ENCODE measurements around the gene FAIM2. TPM values are rescaled to one million over a fixed set of nuclear protein-coding genes. Genes with fewer than 3 reads are reported as not detected.

The FAIM2 gene
- polyA plus RNA-seq, 2 of the 4 experiments (the other 2 are of a cell fraction) = 0.23 TPM; not detected in 1

DNA sequence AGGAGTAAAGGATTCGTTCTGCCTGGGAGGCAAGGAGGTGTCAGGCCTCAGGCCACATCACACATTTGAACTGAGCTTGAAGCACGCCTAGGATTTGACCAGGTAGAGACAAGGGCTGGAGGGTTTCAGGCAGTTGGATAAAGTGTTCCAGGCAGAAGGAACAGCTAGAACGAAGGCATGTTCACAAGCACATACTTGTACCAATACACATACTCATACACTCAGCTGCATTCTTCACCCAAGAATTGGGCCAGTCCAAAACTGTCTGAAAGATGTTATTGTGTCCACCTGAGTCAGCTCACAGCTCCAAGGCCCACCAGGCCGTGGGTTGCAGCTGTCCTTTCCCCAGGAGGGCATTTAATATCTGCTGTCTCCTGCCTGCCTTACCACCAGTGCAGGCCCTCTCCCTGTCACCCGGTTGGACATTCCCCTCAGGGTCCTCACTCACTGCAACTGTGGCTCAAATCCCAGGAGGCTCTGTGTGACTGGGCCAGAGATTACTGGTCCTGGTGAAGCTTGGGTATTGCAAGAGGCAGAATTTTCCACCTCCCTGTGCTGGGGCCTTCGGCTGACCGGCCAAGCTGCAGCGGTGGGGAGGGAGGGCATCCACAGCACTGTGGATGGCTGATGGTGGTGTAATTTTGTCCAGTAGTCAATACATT is 34.1 kb upstream of the FAIM2 start (continued):
- TF ChIP-seq, protein P1, sequence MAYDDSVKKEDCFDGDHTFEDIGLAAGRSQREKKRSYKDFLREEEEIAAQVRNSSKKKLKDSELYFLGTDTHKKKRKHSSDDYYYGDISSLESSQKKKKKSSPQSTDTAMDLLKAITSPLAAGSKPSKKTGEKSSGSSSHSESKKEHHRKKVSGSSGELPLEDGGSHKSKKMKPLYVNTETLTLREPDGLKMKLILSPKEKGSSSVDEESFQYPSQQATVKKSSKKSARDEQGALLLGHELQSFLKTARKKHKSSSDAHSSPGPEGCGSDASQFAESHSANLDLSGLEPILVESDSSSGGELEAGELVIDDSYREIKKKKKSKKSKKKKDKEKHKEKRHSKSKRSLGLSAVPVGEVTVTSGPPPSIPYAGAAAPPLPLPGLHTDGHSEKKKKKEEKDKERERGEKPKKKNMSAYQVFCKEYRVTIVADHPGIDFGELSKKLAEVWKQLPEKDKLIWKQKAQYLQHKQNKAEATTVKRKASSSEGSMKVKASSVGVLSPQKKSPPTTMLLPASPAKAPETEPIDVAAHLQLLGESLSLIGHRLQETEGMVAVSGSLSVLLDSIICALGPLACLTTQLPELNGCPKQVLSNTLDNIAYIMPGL (CRISPR knock-in tag; IDR thresholded peaks at IDR 0.05; ENCODE audit: borderline replicate concordance) = no peak
- no peak for TF ChIP-seq GATA3 (IDR thresholded peaks at IDR 0.05; ENCODE audit: borderline replicate concordance)

DNA sequence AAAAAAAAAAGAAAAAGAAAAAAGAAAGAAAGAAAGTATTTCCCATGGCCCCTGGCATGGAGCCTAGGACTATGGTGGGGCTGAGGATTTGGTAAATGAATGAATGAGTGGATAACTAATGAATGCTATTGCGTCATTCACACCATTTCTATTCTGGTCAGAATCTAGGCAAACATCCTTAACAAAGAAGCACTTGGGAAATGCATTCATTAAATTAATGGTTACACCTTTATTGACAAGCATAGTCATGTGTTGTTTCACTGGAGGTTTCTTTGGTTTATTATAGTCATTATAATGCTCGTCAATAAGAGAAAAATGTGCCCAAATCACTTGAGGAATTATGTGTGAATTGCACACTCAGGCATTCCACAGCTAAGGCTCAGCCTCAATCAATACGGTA is 33.2 kb upstream of the FAIM2 start:
- peak in 1 of 2 experiments; percentile 48; a peak in 1 of 4 replicates for TF ChIP-seq CEBPB (IDR thresholded peaks at IDR 0.05)
- TF ChIP-seq, protein P2, sequence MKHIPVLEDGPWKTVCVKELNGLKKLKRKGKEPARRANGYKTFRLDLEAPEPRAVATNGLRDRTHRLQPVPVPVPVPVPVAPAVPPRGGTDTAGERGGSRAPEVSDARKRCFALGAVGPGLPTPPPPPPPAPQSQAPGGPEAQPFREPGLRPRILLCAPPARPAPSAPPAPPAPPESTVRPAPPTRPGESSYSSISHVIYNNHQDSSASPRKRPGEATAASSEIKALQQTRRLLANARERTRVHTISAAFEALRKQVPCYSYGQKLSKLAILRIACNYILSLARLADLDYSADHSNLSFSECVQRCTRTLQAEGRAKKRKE (CRISPR knock-in tag; IDR thresholded peaks at IDR 0.05; ENCODE audit: low read depth) = no peak
- no peak for TF ChIP-seq PHF8 (IDR thresholded peaks at IDR 0.05; ENCODE audit: borderline replicate concordance, low read depth)
- WGBS (ENCODE audit: missing lambda C conversion rate) = 64% methylated on average over 3 of the region's 3 CpGs
- no peaks in the 10 kb centered on the region for H3K9me3 ChIP-seq
- DNase-seq (ENCODE audit: low read depth in 1 of 2, low spot score in 1 of 2) = no peak
- ChIA-PET CTCF (interaction anchor here (1.7 to 2.7 kb wide), 4 partner anchors 8 to 133 kb away, joined by 4 to 18 read pairs (median 10); no protein-coding TSS in a partner anchor), POLR2A (no interaction called here)
- no peak overlapping the region for H3K27ac ChIP-seq
- H3K4me2 ChIP-seq = no peak overlapping the region
- FAIRE-seq = no peak
- H3K4me3 ChIP-seq = no peak overlapping the region
- H3K4me1 ChIP-seq = no peaks in the 10 kb centered on the region
- ATAC-seq = no peak

DNA sequence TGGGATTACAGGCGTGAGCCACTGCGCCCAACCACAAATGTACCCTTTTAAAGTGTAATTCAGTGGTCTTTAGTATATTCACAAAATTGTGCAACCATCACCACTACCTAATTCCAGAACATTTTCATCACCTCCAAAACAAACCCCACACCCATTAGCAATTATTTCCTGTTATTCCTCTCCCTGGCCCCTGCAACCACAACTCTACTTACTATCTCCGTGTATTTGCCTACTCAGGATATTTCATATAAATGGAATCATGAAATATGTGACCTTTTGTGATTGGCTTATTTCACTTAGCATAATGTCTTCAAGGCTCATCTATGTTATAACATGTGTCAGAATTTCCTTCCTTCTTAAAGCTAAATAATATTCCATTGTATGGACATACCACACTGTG is 30.8 kb upstream of the FAIM2 start:
- FAIRE-seq = no peak
- 91% methylated on average over 3 of the region's 3 CpGs for WGBS (ENCODE audit: missing lambda C conversion rate)
- ChIA-PET CTCF (interaction anchor here (5.9 kb wide), 1 partner anchor 11 kb away, joined by 45 read pairs; no protein-coding TSS in a partner anchor), POLR2A (no interaction called here)
- no peak overlapping the region for H3K4me3 ChIP-seq
- no peak overlapping the region for H3K4me2 ChIP-seq
- no peaks in the 10 kb centered on the region for H3K9me3 ChIP-seq
- ATAC-seq = no peak
- DNase-seq (ENCODE audit: low read depth in 1 of 2, low spot score in 1 of 2) = no peak
- H3K4me1 ChIP-seq = peaks cover 7% of the 10 kb centered on the region; the same call in 2 of the 3 replicates
- no peak overlapping the region for H3K27ac ChIP-seq
- TF ChIP-seq ZFP36 (IDR thresholded peaks at IDR 0.05; ENCODE audit: borderline replicate concordance, partially characterized antibody) (no peak), GATA3 (IDR thresholded peaks at IDR 0.05; ENCODE audit: borderline replicate concordance) (no peak), MAFK (IDR thresholded peaks at IDR 0.05; ENCODE audit: partially characterized antibody) (peak; percentile 26)

DNA sequence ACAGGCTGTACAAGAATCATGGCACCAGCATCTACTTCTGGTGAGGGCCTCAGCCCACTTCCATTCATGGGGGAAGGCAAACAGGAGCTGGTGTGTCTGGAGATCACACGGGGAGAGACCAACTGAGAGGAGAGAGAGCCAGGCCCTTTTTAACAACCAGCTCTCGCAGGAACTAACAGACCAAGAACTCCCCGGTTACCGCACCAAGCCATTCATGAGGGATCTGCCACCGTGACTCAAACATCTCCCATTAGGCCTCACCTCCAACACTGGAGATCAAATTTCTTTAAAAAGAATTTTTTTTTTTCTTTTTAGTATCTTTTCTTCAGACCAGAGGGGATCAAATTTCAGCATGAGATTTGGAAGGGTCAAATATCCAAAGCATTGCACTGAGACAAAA is 30.1 kb upstream of the FAIM2 start:
- ChIA-PET POLR2A (no interaction called here), CTCF (interaction anchor here (0.6 to 5.9 kb wide), 7 partner anchors 8 to 1935 kb away, joined by 3 to 45 read pairs (median 6); no protein-coding TSS in a partner anchor)
- no peak overlapping the region for H3K27ac ChIP-seq
- no peak for TF ChIP-seq CHD4 (IDR thresholded peaks at IDR 0.05; ENCODE audit: borderline replicate concordance)
- no peak for TF ChIP-seq CEBPB (IDR thresholded peaks at IDR 0.05)
- TF ChIP-seq ZSCAN20 (CRISPR knock-in tag; IDR thresholded peaks at IDR 0.05) = no peak
- no peak for TF ChIP-seq SREBF2 (IDR thresholded peaks at IDR 0.05)
- no peak for TF ChIP-seq HOXB5 (CRISPR knock-in tag; IDR thresholded peaks at IDR 0.05)
- no peak for TF ChIP-seq BHLHE40 (IDR thresholded peaks at IDR 0.05; ENCODE audit: low read depth, low read length)
- no peak overlapping the region for H3K4me2 ChIP-seq
- WGBS (ENCODE audit: missing lambda C conversion rate) = 85% methylated on average over 5 of the region's 5 CpGs
- H3K9me3 ChIP-seq = no peaks in the 10 kb centered on the region
- peaks cover 7% of the 10 kb centered on the region; the same call in 2 of the 3 replicates for H3K4me1 ChIP-seq
- no peak for FAIRE-seq
- DNase-seq (ENCODE audit: low read depth in 1 of 2, low spot score in 1 of 2) = no peak
- no peak overlapping the region for H3K4me3 ChIP-seq
- no peak for ATAC-seq

DNA sequence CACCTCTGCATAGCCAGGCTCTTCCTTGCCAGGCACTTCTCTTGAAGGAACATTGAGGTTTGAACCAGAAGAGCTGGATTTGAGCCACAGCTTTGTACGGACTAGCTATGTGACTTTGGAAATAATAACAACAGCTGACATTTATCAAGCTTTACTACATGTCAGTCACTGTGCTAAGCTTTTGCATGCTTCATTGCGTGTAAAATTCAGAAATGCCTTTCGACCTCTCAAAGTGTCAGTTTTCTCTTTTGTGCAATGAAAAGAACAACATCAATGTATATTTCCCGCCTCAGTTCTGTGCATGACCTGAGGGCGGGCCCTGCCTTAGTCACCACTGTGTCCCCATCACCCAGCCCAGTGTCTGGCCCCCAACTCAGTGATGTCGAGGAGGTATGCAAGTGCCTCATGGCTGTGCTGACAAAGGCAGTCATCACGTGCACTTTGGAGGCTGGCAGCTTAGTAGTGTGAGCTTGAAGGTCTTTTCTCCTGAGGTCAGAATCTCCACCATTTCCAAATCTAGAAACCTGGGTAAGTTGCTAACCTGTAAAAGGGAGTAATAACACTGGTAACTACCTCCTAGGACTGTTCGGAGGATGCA is 28.9 kb upstream of the FAIM2 start:
- Histone ChIP-seq H3K27ac (no peak overlapping the region), H3K4me3 (no peak overlapping the region), H3K4me2 (no peak overlapping the region), H3K9me3 (no peaks in the 10 kb centered on the region), H3K4me1 (peaks cover 7% of the 10 kb centered on the region; the same call in 2 of the 3 replicates)
- 82% methylated on average over 8 of the region's 8 CpGs for WGBS (ENCODE audit: missing lambda C conversion rate)
- no peak for DNase-seq (ENCODE audit: low read depth in 1 of 2, low spot score in 1 of 2)
- ATAC-seq = no peak
- ChIA-PET CTCF (interaction anchor here (0.9 to 5.9 kb wide), 7 partner anchors 10 to 107 kb away, joined by 3 to 45 read pairs (median 6); no protein-coding TSS in a partner anchor), POLR2A (no interaction called here)
- no peak for FAIRE-seq
- no peak for TF ChIP-seq MAFK (IDR thresholded peaks at IDR 0.05; ENCODE audit: partially characterized antibody)
- TF ChIP-seq ZSCAN20 (CRISPR knock-in tag; IDR thresholded peaks at IDR 0.05) = no peak
- TF ChIP-seq CBX8 (IDR thresholded peaks at IDR 0.05) = no peak
- TF ChIP-seq, protein P3, sequence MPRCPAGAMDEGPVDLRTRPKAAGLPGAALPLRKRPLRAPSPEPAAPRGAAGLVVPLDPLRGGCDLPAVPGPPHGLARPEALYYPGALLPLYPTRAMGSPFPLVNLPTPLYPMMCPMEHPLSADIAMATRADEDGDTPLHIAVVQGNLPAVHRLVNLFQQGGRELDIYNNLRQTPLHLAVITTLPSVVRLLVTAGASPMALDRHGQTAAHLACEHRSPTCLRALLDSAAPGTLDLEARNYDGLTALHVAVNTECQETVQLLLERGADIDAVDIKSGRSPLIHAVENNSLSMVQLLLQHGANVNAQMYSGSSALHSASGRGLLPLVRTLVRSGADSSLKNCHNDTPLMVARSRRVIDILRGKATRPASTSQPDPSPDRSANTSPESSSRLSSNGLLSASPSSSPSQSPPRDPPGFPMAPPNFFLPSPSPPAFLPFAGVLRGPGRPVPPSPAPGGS (IDR thresholded peaks at IDR 0.05) = no peak
- TF ChIP-seq FOXS1 (CRISPR knock-in tag; IDR thresholded peaks at IDR 0.05) = no peak
- TF ChIP-seq, protein P2 (CRISPR knock-in tag; IDR thresholded peaks at IDR 0.05; ENCODE audit: low read depth) = no peak
- no peak for TF ChIP-seq KDM1A (IDR thresholded peaks at IDR 0.05; ENCODE audit: low read depth)
- no peak for TF ChIP-seq HOXA7 (CRISPR knock-in tag; IDR thresholded peaks at IDR 0.05)
- TF ChIP-seq TP53 (CRISPR knock-in tag; IDR thresholded peaks at IDR 0.05) = no peak
- no peak for TF ChIP-seq EP300 (IDR thresholded peaks at IDR 0.05)
- no peak for TF ChIP-seq POLR2A (IDR thresholded peaks at IDR 0.05; ENCODE audit: low read length)
- TF ChIP-seq, protein P4, sequence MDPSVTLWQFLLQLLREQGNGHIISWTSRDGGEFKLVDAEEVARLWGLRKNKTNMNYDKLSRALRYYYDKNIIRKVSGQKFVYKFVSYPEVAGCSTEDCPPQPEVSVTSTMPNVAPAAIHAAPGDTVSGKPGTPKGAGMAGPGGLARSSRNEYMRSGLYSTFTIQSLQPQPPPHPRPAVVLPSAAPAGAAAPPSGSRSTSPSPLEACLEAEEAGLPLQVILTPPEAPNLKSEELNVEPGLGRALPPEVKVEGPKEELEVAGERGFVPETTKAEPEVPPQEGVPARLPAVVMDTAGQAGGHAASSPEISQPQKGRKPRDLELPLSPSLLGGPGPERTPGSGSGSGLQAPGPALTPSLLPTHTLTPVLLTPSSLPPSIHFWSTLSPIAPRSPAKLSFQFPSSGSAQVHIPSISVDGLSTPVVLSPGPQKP (IDR thresholded peaks at IDR 0.05; ENCODE audit: low read depth, low read length) = no peak
- no peak for TF ChIP-seq BHLHE40 (IDR thresholded peaks at IDR 0.05; ENCODE audit: low read depth, low read length)

Data from A549 (cell line).